ENCODE measurements around the gene KRTAP10-7.

DNA sequence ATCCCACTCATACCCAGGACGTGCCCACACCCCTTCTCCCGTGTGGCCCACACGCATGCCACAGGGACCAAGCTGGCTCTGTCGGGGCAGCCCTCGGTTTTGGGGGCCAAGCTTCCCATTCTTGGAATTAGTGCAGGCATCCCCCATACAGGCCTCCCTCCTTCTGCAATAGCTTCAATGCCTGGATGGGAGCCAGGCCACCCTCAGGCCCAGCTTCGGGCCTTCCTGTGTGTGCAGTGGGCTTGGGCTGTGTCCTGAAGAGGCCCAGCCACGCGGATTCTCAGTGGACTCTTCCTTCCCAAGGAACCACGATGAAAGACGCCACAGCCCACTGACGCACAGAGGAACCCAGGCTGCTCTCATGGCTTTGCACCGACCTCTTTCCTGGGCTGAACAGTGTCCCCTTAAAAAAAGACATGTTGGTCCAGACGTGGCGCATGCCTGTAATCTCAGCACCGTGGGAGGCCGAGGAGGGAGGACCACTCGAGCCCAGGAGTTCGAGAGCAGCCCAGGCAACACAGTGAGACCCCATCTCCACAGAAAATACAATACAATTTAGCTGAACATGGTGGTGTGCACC, 49.2 kb downstream of the KRTAP10-7 start:
- TF ChIP-seq POLR2A (IDR thresholded peaks at IDR 0.05) = no peak
- TF ChIP-seq, protein P1, sequence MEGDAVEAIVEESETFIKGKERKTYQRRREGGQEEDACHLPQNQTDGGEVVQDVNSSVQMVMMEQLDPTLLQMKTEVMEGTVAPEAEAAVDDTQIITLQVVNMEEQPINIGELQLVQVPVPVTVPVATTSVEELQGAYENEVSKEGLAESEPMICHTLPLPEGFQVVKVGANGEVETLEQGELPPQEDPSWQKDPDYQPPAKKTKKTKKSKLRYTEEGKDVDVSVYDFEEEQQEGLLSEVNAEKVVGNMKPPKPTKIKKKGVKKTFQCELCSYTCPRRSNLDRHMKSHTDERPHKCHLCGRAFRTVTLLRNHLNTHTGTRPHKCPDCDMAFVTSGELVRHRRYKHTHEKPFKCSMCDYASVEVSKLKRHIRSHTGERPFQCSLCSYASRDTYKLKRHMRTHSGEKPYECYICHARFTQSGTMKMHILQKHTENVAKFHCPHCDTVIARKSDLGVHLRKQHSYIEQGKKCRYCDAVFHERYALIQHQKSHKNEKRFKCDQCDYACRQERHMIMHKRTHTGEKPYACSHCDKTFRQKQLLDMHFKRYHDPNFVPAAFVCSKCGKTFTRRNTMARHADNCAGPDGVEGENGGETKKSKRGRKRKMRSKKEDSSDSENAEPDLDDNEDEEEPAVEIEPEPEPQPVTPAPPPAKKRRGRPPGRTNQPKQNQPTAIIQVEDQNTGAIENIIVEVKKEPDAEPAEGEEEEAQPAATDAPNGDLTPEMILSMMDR (IDR thresholded peaks at IDR 0.05) = no peak
